ENCODE measurements around the gene KRTAP5-7.

DNA sequence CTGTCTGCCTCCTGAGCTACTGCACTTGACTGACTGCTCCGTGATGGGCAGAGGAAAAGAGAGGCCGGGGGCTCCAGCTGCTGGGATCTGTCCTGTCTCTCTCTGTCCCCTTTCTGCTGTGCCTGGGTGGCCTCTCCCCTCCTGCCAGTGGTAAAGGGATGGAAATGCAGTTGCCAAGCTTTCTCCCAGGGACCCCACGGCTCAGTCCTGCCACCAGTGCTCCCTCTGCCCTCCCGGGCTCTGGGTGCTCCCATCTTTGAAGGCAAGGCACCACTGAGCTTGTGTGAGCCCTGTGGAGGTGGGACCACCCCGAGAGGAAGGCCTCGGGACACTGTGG lies 42.0 kb upstream of the KRTAP5-7 start:
- TF ChIP-seq, protein P1, sequence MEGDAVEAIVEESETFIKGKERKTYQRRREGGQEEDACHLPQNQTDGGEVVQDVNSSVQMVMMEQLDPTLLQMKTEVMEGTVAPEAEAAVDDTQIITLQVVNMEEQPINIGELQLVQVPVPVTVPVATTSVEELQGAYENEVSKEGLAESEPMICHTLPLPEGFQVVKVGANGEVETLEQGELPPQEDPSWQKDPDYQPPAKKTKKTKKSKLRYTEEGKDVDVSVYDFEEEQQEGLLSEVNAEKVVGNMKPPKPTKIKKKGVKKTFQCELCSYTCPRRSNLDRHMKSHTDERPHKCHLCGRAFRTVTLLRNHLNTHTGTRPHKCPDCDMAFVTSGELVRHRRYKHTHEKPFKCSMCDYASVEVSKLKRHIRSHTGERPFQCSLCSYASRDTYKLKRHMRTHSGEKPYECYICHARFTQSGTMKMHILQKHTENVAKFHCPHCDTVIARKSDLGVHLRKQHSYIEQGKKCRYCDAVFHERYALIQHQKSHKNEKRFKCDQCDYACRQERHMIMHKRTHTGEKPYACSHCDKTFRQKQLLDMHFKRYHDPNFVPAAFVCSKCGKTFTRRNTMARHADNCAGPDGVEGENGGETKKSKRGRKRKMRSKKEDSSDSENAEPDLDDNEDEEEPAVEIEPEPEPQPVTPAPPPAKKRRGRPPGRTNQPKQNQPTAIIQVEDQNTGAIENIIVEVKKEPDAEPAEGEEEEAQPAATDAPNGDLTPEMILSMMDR (IDR thresholded peaks at IDR 0.05; ENCODE audit: insufficient read depth, low read length, poor library complexity, severe bottlenecking), result no peak
- no peak for TF ChIP-seq EZH2phosphoT487 (conservative IDR thresholded peaks at IDR 0.05; ENCODE audit: low read length)
